Ovary (tissue), 9 donors: ENCODE results near the gene KRT10. TPM values are rescaled to one million over a fixed set of nuclear protein-coding genes. Genes with fewer than 3 reads are reported as not detected.

Source experiments
- DNase-seq, 5 donors: peaks; one replicate each; pipeline ENCODE4 v3.0.0-alpha.2; 2019 to 2020
- H3K27ac ChIP-seq, 2 donors: fragments of 200-600 bp; one replicate each; pipeline versions ENCODE4 v1.5.1 to v1.8.0; 2019 to 2022
- H3K27me3 ChIP-seq: fragments of 200-600 bp; one replicate; pipeline ENCODE4 v1.8.0; 2022
- H3K36me3 ChIP-seq: fragments of 200-600 bp; sonication (generic); one replicate; pipeline ENCODE4 v1.5.1; 2019
- H3K4me1 ChIP-seq: one replicate; pipeline ENCODE4 v1.8.1; 2013; ENCODE audit warnings: mild to moderate bottlenecking, moderate library complexity; ENCODE audit not compliant: insufficient read depth
- H3K4me3 ChIP-seq: fragments of 200-600 bp; sonication (generic); one replicate; pipeline ENCODE4 v1.5.1; 2017
- H3K9me3 ChIP-seq, 2 donors: fragments of 200-600 bp in 1 of 2; sonication (generic) in 1 of 2; one replicate each; pipeline versions ENCODE4 v1.5.1 to v1.8.1; 2013 to 2019; ENCODE audit warnings: mild to moderate bottlenecking in 1 of 2, moderate library complexity in 1 of 2
- CTCF ChIP-seq, 3 donors: fragments of 450-650 bp in 2 of 3; fragments of 200-600 bp in 1 of 3; IDR thresholded peaks; one replicate each; pipeline versions ENCODE4 v1.5.1 to v1.8.0; 2016 to 2022; ENCODE audit warnings: antibody characterized with exemption in 3 of 3, mild to moderate bottlenecking in 1 of 3
- EP300 ChIP-seq: sonication (generic); formaldehyde crosslinking; IDR thresholded peaks from one replicate; pipeline ENCODE4 v1.6.1; 2017; ENCODE audit warnings: antibody characterized with exemption
- POLR2A ChIP-seq: fragments of 450-650 bp; IDR thresholded peaks from one replicate; pipeline ENCODE4 v1.6.1; 2017; ENCODE audit warnings: antibody characterized with exemption, mild to moderate bottlenecking, moderate library complexity
- WGBS, 3 donors: extraction: QIAGEN DNeasy Blood & Tissue Kit in 1 of 3; methylation state at CpG; one replicate each; pipeline versions ENCODE4 v1.1.5 to v1.1.7; 2013 to 2017; 5-methylcytosine and 5-hydroxymethylcytosine counted together
- intact Hi-C, 4 donors: fragments of 100-400 bp; cut with DNase I; formaldehyde crosslinking; loops; one replicate each; pipeline versions ENCODE4 v1.11.0 to v1.15.1; 2022 to 2023
- polyA plus RNA-seq, 2 donors: library from polyadenylated mRNA; stranded (reverse); fragments of 200-250 nt in 1 of 2; fragments of 350-450 nt in 1 of 2; fragmentation: Illumina TruSeq in 1 of 2; extraction: RNeasy Lipid Tissue Mini Kit (QIAGEN cat#74804) in 1 of 2; gene quantifications; one replicate each; pipeline ENCODE4 v1.2.3, GENCODE V29; 2013 to 2014
- total RNA-seq, 7 donors: library from RNA; depleted of rRNA in 2 of 7; stranded (reverse); fragments of >200 nt in 2 of 7; fragmentation: NEBNext Ultra II Directional in 3 of 7; extraction: Animal tissue kit (Norgen Biotek cat#: 25700) in 3 of 7; gene quantifications; one replicate each; pipeline versions ENCODE4 v1.1.0 to v1.2.4, GENCODE V29; 2016 to 2023
- donor health status: DM: no; HTN: no; CAD: no; lungs with moderate emphysema.
- donor health status: DM: no; HTN: no; CAD: no.
- donor health status: Bipolar disorder and iron deficiency.
- donor health status: DM: yes; HTN: yes; CAD: no.
- donor health status: DM: no; HTN: no; CAD: no.
- donor health status: DM: yes; HTN: yes; CAD: no.

KRT10 gene
- total and polyA plus RNA-seq, 9 donors, result 10.4 to 57.3 (median 35.2) TPM

GRCh38 chr17:40821536-40821935 is 878 bp downstream of the KRT10 start:
- intact Hi-C loops, result no loop called here
- Histone ChIP-seq H3K9me3 (no peaks in the 10 kb centered on the region), H3K27me3 (no peaks in the 10 kb centered on the region), H3K27ac (no peak overlapping the region), H3K4me3 (no peak overlapping the region), H3K36me3 (no peaks in the 10 kb centered on the region), H3K4me1 (peaks cover 2% of the 10 kb centered on the region)
- DNase-seq, result no peak
- TF ChIP-seq EP300, result no peak
- TF ChIP-seq CTCF (IDR thresholded peaks at IDR 0.05), result no peak
- no peak for TF ChIP-seq POLR2A

GRCh38 chr17:40820228-40820838 is 2.1 kb downstream of the KRT10 start:
- no peaks in the 10 kb centered on the region for H3K36me3 ChIP-seq
- H3K4me1 ChIP-seq, result peaks cover 2% of the 10 kb centered on the region
- H3K9me3 ChIP-seq, result no peaks in the 10 kb centered on the region
- H3K27ac ChIP-seq, result no peak overlapping the region
- intact Hi-C loops, result no loop called here
- no peak overlapping the region for H3K4me3 ChIP-seq
- no peak for DNase-seq
- no peaks in the 10 kb centered on the region for H3K27me3 ChIP-seq
- 85 to 88% (median 88%) methylated on average over 9 of the region's 9 CpGs for WGBS, 3 donors
- TF ChIP-seq EP300, result no peak
- TF ChIP-seq CTCF (IDR thresholded peaks at IDR 0.05), result no peak
- TF ChIP-seq POLR2A, result no peak

GRCh38 chr17:40819528-40820125 is 2.8 kb downstream of the KRT10 start:
- peaks cover 2% of the 10 kb centered on the region for H3K4me1 ChIP-seq
- H3K27me3 ChIP-seq, result no peaks in the 10 kb centered on the region
- peak overlapping the region; percentile 53 for H3K4me3 ChIP-seq
- no peak for DNase-seq
- intact Hi-C loops, result no loop called here
- peak overlapping the region in 1 of 2 donors; percentile 80 for H3K27ac ChIP-seq
- TF ChIP-seq EP300, result no peak
- H3K36me3 ChIP-seq, result no peaks in the 10 kb centered on the region
- 26 to 40% (median 27%) methylated on average over 9 of the region's 9 CpGs for WGBS, 3 donors
- H3K9me3 ChIP-seq, result no peaks in the 10 kb centered on the region

- peak; percentile 76 to 89 (median 77) for DNase-seq
- Histone ChIP-seq H3K9me3 (no peaks in the 10 kb centered on the region), H3K36me3 (no peaks in the 10 kb centered on the region), H3K27me3 (no peaks in the 10 kb centered on the region), H3K4me3 (peak overlapping the region; percentile 53), H3K27ac (peak overlapping the region; percentile 37 to 80), H3K4me1 (peaks cover 2% of the 10 kb centered on the region)
- intact Hi-C loops, result no loop called here
- WGBS, 3 donors, result 0 to 1% (median 0%) methylated on average over 54 to 73 of the region's 73 CpGs
- TF ChIP-seq CTCF (IDR thresholded peaks at IDR 0.05) (no peak), POLR2A (peak; percentile 66)
Observed at GRCh38 chr17:40818733-40819527, 3.5 kb downstream of the KRT10 start.

GRCh38 chr17:40818343-40818732 is 4.1 kb downstream of the KRT10 start:
- WGBS, 3 donors, result 10 to 15% (median 11%) methylated on average over 7 of the region's 7 CpGs
- DNase-seq, result no peak
- Histone ChIP-seq H3K4me1 (peaks cover 2% of the 10 kb centered on the region), H3K9me3 (no peaks in the 10 kb centered on the region), H3K36me3 (no peaks in the 10 kb centered on the region), H3K4me3 (peak overlapping the region; percentile 53), H3K27me3 (no peaks in the 10 kb centered on the region), H3K27ac (peak overlapping the region in 1 of 2 donors; percentile 80)
- TF ChIP-seq EP300 (no peak), POLR2A (no peak), CTCF (IDR thresholded peaks at IDR 0.05) (no peak)
- intact Hi-C loops, result no loop called here
